Testis (tissue), 2 donors: ENCODE measurements around the gene SLC22A1.

Experiments
- CTCF ChIP-seq, 3 experiments: fragments of 450-650 bp in 2 of 3; fragments of 200-600 bp in 1 of 3; sonication (generic) in 1 of 3; IDR thresholded peaks; one replicate each; pipeline ENCODE4 v1.5.1; 2016 to 2019; ENCODE audit warnings: antibody characterized with exemption in 3 of 3, mild to moderate bottlenecking in 2 of 3, moderate library complexity in 1 of 3
- POLR2A ChIP-seq: fragments of 450-650 bp; IDR thresholded peaks from one replicate; pipeline ENCODE4 v1.6.1; 2017; ENCODE audit warnings: antibody characterized with exemption, mild to moderate bottlenecking, moderate library complexity

- no peak for TF ChIP-seq CTCF (IDR thresholded peaks at IDR 0.05)
- TF ChIP-seq POLR2A, result no peak
Measured at GRCh38 chr6:160080097-160080496, 41.5 kb upstream of the SLC22A1 start.
